ENCODE measurements around the gene ATOSB.

The ATOSB gene

GRCh38 chr9:35102769-35103659 lies 12.6 kb downstream of the ATOSB start, which contains the start of gene STOML2:
TSS of gene STOML2 (minus strand) at chr9:35103131. CDS start at chr9:35103094, 37 bp downstream.
- Histone ChIP-seq H3K36me3 (ENCODE audit: insufficient read depth, low read length) (peaks cover 55% of the 10 kb centered on the region), H3K27me3 (ENCODE audit: control insufficient read depth in 1 of 2, insufficient read depth in 2 of 2, low read length in 2 of 2) (no peaks in the 10 kb centered on the region), H3K27ac (ENCODE audit: low read depth, low read length) (peak within 1 kb of the TSS; percentile 70), H3K9me3 (ENCODE audit: low read length) (no peaks in the 10 kb centered on the region), H3K9ac (ENCODE audit: low read length) (peak within 1 kb of the TSS; percentile 88), H3K4me3 (ENCODE audit: low read depth in 1 of 2, low read length in 2 of 2) (peak within 1 kb of the TSS; percentile 43 to 98), H3K4me1 (ENCODE audit: insufficient read depth, low read length) (peaks cover 20% of the 10 kb centered on the region)

GRCh38 chr9:35102465-35102768 lies 13.2 kb downstream of the ATOSB start:
- Histone ChIP-seq H3K9me3 (ENCODE audit: low read length) (no peaks in the 10 kb centered on the region), H3K27me3 (ENCODE audit: control insufficient read depth in 1 of 2, insufficient read depth in 2 of 2, low read length in 2 of 2) (no peaks in the 10 kb centered on the region), H3K4me3 (ENCODE audit: low read depth in 1 of 2, low read length in 2 of 2) (peak overlapping the region; percentile 43 to 98), H3K4me1 (ENCODE audit: insufficient read depth, low read length) (peaks cover 20% of the 10 kb centered on the region), H3K36me3 (ENCODE audit: insufficient read depth, low read length) (peaks cover 49% of the 10 kb centered on the region), H3K27ac (ENCODE audit: low read depth, low read length) (peak overlapping the region; percentile 70), H3K9ac (ENCODE audit: low read length) (peak overlapping the region; percentile 88)

DNA sequence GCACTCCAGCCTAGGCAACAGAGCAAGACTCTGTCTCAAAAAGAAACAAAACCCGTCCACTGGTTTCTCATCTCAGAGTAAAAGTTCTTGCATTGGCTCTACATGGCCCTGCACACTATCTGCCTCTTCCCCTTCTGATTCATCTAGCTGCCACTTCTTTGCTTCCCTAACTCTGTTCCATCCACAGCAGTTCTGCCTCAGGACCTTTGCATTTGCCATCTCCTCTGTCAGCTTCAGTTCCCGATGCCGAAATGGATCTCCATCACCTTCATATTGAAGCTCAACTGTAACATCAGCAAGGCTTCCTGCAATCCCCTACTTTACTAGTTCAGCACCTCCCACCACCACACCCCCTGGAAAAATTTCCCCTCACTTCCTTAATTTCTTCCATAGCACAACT lies 18.1 kb downstream of the ATOSB start:
- Histone ChIP-seq H3K36me3 (ENCODE audit: insufficient read depth, low read length) (peaks cover 37% of the 10 kb centered on the region), H3K4me1 (ENCODE audit: insufficient read depth, low read length) (peaks cover 20% of the 10 kb centered on the region), H3K27me3 (ENCODE audit: control insufficient read depth in 1 of 2, insufficient read depth in 2 of 2, low read length in 2 of 2) (no peaks in the 10 kb centered on the region), H3K9ac (ENCODE audit: low read length) (no peak overlapping the region), H3K4me3 (ENCODE audit: low read depth in 1 of 2, low read length in 2 of 2) (no peak overlapping the region), H3K9me3 (ENCODE audit: low read length) (no peaks in the 10 kb centered on the region), H3K27ac (ENCODE audit: low read depth, low read length) (no peak overlapping the region)

GRCh38 chr9:35096035-35096849 lies 19.4 kb downstream of the ATOSB start, which contains the start of gene PIGO:
TSS of gene PIGO (minus strand) at chr9:35096591. CDS start at chr9:35095565, 1,026 bp downstream.
- peak within 1 kb of the TSS; percentile 81 to 83 for H3K4me3 ChIP-seq (ENCODE audit: low read depth in 1 of 2, low read length in 2 of 2)
- H3K27me3 ChIP-seq (ENCODE audit: control insufficient read depth in 1 of 2, insufficient read depth in 2 of 2, low read length in 2 of 2) = no peaks in the 10 kb centered on the region
- peaks cover 8% of the 10 kb centered on the region for H3K4me1 ChIP-seq (ENCODE audit: insufficient read depth, low read length)
- H3K27ac ChIP-seq (ENCODE audit: low read depth, low read length) = peak within 1 kb of the TSS; percentile 88
- H3K9ac ChIP-seq (ENCODE audit: low read length) = peak within 1 kb of the TSS; percentile 89
- H3K36me3 ChIP-seq (ENCODE audit: insufficient read depth, low read length) = peaks cover 48% of the 10 kb centered on the region
- H3K9me3 ChIP-seq (ENCODE audit: low read length) = no peaks in the 10 kb centered on the region

GRCh38 chr9:35091536-35091935 lies 24.1 kb downstream of the ATOSB start:
- Histone ChIP-seq H3K9me3 (ENCODE audit: low read length) (no peaks in the 10 kb centered on the region), H3K9ac (ENCODE audit: low read length) (no peak overlapping the region), H3K4me1 (ENCODE audit: insufficient read depth, low read length) (peaks cover 8% of the 10 kb centered on the region), H3K36me3 (ENCODE audit: insufficient read depth, low read length) (peaks cover 64% of the 10 kb centered on the region), H3K4me3 (ENCODE audit: low read depth in 1 of 2, low read length in 2 of 2) (no peak overlapping the region), H3K27ac (ENCODE audit: low read depth, low read length) (no peak overlapping the region), H3K27me3 (ENCODE audit: control insufficient read depth in 1 of 2, insufficient read depth in 2 of 2, low read length in 2 of 2) (no peaks in the 10 kb centered on the region)

DNA sequence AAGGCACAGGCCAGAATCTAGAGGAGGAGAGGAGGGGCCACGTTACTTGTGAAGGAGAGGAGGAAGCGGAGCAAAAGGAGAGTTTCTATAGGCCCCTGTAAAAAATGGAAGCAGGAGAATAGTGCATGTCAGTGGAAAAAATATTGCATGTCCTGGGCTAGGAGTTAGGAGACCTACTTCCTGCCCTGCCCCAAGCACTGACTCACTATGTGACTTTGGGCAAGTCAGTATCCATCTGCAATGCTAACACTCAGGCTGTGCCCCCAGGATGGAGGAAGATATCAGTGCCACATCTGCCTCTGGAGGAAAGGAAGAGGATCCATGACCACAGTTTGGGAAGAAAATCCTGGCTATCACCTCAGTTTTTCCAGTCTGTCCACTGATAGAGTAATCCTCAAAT lies 26.2 kb downstream of the ATOSB start:
- Histone ChIP-seq H3K36me3 (ENCODE audit: insufficient read depth, low read length) (peaks cover 64% of the 10 kb centered on the region), H3K9me3 (ENCODE audit: low read length) (no peaks in the 10 kb centered on the region), H3K27ac (ENCODE audit: low read depth, low read length) (no peak overlapping the region), H3K4me3 (ENCODE audit: low read depth in 1 of 2, low read length in 2 of 2) (no peak overlapping the region), H3K27me3 (ENCODE audit: control insufficient read depth in 1 of 2, insufficient read depth in 2 of 2, low read length in 2 of 2) (no peaks in the 10 kb centered on the region), H3K4me1 (ENCODE audit: insufficient read depth, low read length) (no peaks in the 10 kb centered on the region), H3K9ac (ENCODE audit: low read length) (no peak overlapping the region)

GRCh38 chr9:35085078-35085477 lies 30.6 kb downstream of the ATOSB start:
- H3K27me3 ChIP-seq (ENCODE audit: control insufficient read depth in 1 of 2, insufficient read depth in 2 of 2, low read length in 2 of 2) = no peaks in the 10 kb centered on the region
- H3K36me3 ChIP-seq (ENCODE audit: insufficient read depth, low read length) = peaks cover 23% of the 10 kb centered on the region
- H3K4me3 ChIP-seq (ENCODE audit: low read depth in 1 of 2, low read length in 2 of 2) = no peak overlapping the region
- no peak overlapping the region for H3K9ac ChIP-seq (ENCODE audit: low read length)
- H3K9me3 ChIP-seq (ENCODE audit: low read length) = no peaks in the 10 kb centered on the region
- H3K27ac ChIP-seq (ENCODE audit: low read depth, low read length) = no peak overlapping the region
- peaks cover 4% of the 10 kb centered on the region for H3K4me1 ChIP-seq (ENCODE audit: insufficient read depth, low read length)

DNA sequence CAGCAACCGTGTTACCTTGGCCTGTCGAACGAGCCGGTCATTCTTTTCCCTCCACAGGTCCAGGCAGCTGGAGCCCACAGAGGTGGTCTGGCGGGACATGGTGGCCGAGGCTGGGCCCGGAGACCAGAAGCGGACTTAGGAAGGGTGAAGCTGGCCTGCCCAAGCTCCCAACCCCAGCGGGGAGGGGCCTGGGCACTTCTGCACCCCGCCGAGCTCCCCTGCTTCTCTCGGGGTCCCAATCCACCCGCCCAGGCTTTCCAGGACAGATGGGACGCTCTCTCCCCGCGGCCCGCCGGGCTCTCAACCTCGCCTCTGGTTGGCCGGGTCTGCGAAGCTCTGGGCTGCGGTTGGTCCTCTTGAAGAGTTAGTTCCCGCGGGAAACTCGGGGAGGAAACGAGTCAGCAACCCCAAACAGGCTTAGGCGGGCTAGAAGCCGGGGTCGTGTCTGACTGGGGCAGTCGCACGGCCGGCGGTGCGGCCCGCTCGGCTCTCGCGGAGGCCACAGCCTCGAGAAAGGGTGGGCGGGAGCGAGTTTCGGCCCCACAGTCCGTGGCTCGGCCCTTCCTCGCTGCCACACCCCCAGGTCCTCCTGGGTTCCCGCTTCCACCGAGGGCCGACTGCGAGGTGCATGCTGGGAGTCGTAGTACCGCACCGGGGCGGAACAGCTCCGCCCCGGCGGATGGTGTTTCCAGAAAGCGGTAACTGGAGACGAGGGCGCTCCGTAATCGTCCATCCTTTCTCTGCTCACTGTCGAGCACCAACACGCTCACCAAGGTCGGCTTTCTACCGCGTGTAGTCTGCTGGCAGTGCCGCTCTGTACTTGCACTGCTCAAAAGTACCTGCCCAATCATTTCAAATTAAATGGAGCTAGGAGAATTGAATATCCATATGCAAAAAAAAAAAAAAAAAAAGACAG lies 36.0 kb downstream of the ATOSB start, which contains the start of gene FANCG:
Gene FANCG (minus strand): TSS at position 517 of the 916 bp plus-strand sequence. CDS start 418 bp downstream, at position 99.
- Histone ChIP-seq H3K9ac (ENCODE audit: low read length) (peak within 1 kb of the TSS; percentile 58), H3K4me1 (ENCODE audit: insufficient read depth, low read length) (peaks cover 19% of the 10 kb centered on the region)

DNA sequence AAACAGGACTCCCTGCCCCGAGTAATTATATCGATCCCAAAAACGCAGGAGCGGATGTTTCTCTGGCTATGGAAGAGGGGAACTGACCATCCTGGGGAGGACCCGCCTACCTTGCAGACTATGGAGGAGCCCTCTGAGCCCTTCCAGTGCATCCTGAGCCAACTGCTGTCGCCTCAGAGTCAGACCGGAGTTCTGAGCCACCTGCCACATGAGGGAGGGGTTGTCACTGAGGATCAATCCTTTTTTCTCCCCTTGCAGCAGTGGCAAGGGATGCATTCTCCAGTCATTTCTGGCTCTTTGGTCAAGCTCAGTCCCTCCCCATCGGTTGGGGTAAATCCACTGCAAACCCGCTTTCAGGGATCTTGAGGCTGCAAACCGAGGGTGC lies 36.6 kb downstream of the ATOSB start:
- Histone ChIP-seq H3K4me3 (ENCODE audit: low read depth in 1 of 2, low read length in 2 of 2) (peak overlapping the region; percentile 70 to 72), H3K27ac (ENCODE audit: low read depth, low read length) (peak overlapping the region; percentile 20), H3K4me1 (ENCODE audit: insufficient read depth, low read length) (peaks cover 19% of the 10 kb centered on the region), H3K9me3 (ENCODE audit: low read length) (no peaks in the 10 kb centered on the region), H3K9ac (ENCODE audit: low read length) (peak overlapping the region; percentile 31), H3K36me3 (ENCODE audit: insufficient read depth, low read length) (peaks cover 26% of the 10 kb centered on the region), H3K27me3 (ENCODE audit: control insufficient read depth in 1 of 2, insufficient read depth in 2 of 2, low read length in 2 of 2) (no peaks in the 10 kb centered on the region)

More for the DNA sequence above, 36.0 kb downstream of the ATOSB start, which contains the start of gene FANCG:
- Histone ChIP-seq H3K4me3 (ENCODE audit: low read depth in 1 of 2, low read length in 2 of 2) (peak within 1 kb of the TSS; percentile 70 to 72), H3K36me3 (ENCODE audit: insufficient read depth, low read length) (peaks cover 19% of the 10 kb centered on the region), H3K27me3 (ENCODE audit: control insufficient read depth in 1 of 2, insufficient read depth in 2 of 2, low read length in 2 of 2) (no peaks in the 10 kb centered on the region), H3K27ac (ENCODE audit: low read depth, low read length) (peak within 1 kb of the TSS; percentile 20), H3K9me3 (ENCODE audit: low read length) (no peaks in the 10 kb centered on the region)

- no peak overlapping the region for H3K27ac ChIP-seq (ENCODE audit: low read depth, low read length)
- H3K36me3 ChIP-seq (ENCODE audit: insufficient read depth, low read length) = peaks cover 30% of the 10 kb centered on the region
- peaks cover 19% of the 10 kb centered on the region for H3K4me1 ChIP-seq (ENCODE audit: insufficient read depth, low read length)
- H3K9ac ChIP-seq (ENCODE audit: low read length) = no peak overlapping the region
- no peaks in the 10 kb centered on the region for H3K27me3 ChIP-seq (ENCODE audit: control insufficient read depth in 1 of 2, insufficient read depth in 2 of 2, low read length in 2 of 2)
- H3K9me3 ChIP-seq (ENCODE audit: low read length) = no peaks in the 10 kb centered on the region
- no peak overlapping the region for H3K4me3 ChIP-seq (ENCODE audit: low read depth in 1 of 2, low read length in 2 of 2)
Observed at GRCh38 chr9:35078066-35078465, 37.6 kb downstream of the ATOSB start.
